Panc1 (cell line): ENCODE results near the gene DUSP18. TPM values are rescaled to one million over a fixed set of nuclear protein-coding genes. Genes with fewer than 3 reads are reported as not detected.

ENCODE experiments used
- ATAC-seq: fragments of 200-7000 bp; cut with Tn5 transposase; 2 replicates; pipeline ENCODE4 v1.9.1; 2020; ENCODE audit warnings: mild to moderate bottlenecking, moderate library complexity
- BruUV-seq: library from RNA; stranded (reverse); fragments of 400-500 nt; replicated peaks from 2 replicates; lab custom pipeline; 2021; lab: Mats Ljungman, UMichigan
- CTCF ChIA-PET: fragments of 300-600 bp; sonication (Branson Sonifier 250); formaldehyde crosslinking; loops from one replicate; lab custom pipeline; 2022; ENCODE audit warnings: antibody characterized with exemption; lab: Charles Lee
- POLR2A ChIA-PET: fragments of 300-600 bp; sonication (Branson Sonifier 250); formaldehyde crosslinking; loops from one replicate; lab custom pipeline; 2022; ENCODE audit warnings: antibody characterized with exemption; lab: Charles Lee
- DNase-seq: peaks from one replicate; pipeline ENCODE4 v3.0.0-alpha.2; 2010; ENCODE audit warnings: low read depth, low spot score
- H3K27ac ChIP-seq: 2 replicates; pipeline ENCODE4 v1.5.1; 2011; ENCODE audit warnings: mild to moderate bottlenecking, low read length, inconsistent platforms
- H3K27me3 ChIP-seq: fragments of 200-500 bp; sonication (Bioruptor generic); 2 replicates; pipeline ENCODE4 v1.6.0; 2014; ENCODE audit warnings: low read length, inconsistent platforms; ENCODE audit not compliant: control insufficient read depth, insufficient read depth
- H3K36me3 ChIP-seq: fragments of 200-500 bp; sonication (Bioruptor generic); 2 replicates; pipeline ENCODE4 v1.5.1; 2014; ENCODE audit warnings: inconsistent platforms, mild to moderate bottlenecking, low read length, moderate library complexity; ENCODE audit not compliant: control insufficient read depth, insufficient read depth
- H3K4me1 ChIP-seq: 2 replicates; pipeline ENCODE4 v1.5.1; 2011; ENCODE audit warnings: inconsistent platforms, mild to moderate bottlenecking, low read length, moderate library complexity; ENCODE audit not compliant: control insufficient read depth, insufficient read depth
- H3K4me3 ChIP-seq, 2 experiments: 2 replicates each; pipeline ENCODE4 v1.5.1; 2011 to 2012; ENCODE audit warnings: low read depth in 2 of 2, low read length in 2 of 2, mild to moderate bottlenecking in 2 of 2, inconsistent platforms in 1 of 2, moderate library complexity in 1 of 2
- H3K9me3 ChIP-seq: fragments of 200-500 bp; sonication (Bioruptor generic); 2 replicates; pipeline ENCODE4 v1.5.1; 2014; ENCODE audit warnings: low read depth, mild to moderate bottlenecking, inconsistent platforms, low read length, moderate library complexity; ENCODE audit not compliant: control insufficient read depth, insufficient read depth
- POLR2AphosphoS5 ChIP-seq: IDR thresholded peaks from 2 replicates; pipeline ENCODE4 v1.6.1; 2012; ENCODE audit warnings: mild to moderate bottlenecking, low read depth, low read length, moderate library complexity
- SIN3A ChIP-seq: IDR thresholded peaks from 2 replicates; pipeline ENCODE4 v1.6.1; 2012; ENCODE audit warnings: low read depth, mild to moderate bottlenecking, low read length, moderate library complexity, borderline replicate concordance; ENCODE audit not compliant: insufficient read depth
- TCF7L2 ChIP-seq: IDR thresholded peaks from 2 replicates; pipeline ENCODE4 v1.6.1; 2011; ENCODE audit warnings: mild to moderate bottlenecking, low read depth, low read length, inconsistent platforms
- in situ Hi-C: cut with HindIII; loops from 2 replicates; pipeline ENCODE4 v1.10.0; 2016; ENCODE audit warnings: low sequenced_read_pairs, low pct_unique_long_range_greater_than_20kb
- intact Hi-C: fragments of 100-400 bp; cut with micrococcal nuclease; formaldehyde crosslinking; loops from one replicate; pipeline ENCODE4 v1.10.0; 2022; ENCODE audit not compliant: unreplicated experiment
- total RNA-seq: library from RNA; stranded (reverse); gene quantifications from one replicate; pipeline ENCODE4 v1.2.1, GENCODE V29; 2021; ENCODE audit not compliant: unreplicated experiment
- TF ChIP-seq, protein P1 (sequence below), 2 experiments: IDR thresholded peaks; 2 replicates each; pipeline ENCODE4 v1.6.1; 2011 to 2012; ENCODE audit warnings: low read depth in 2 of 2, control low read depth in 1 of 2, low read length in 1 of 2, mild to moderate bottlenecking in 1 of 2, moderate library complexity in 1 of 2; ENCODE audit not compliant: insufficient read depth in 1 of 2
- TF ChIP-seq, protein P2 (sequence below): fragments of 450-650 bp; IDR thresholded peaks from 2 replicates; pipeline ENCODE4 v1.5.1; 2017; ENCODE audit warnings: mild to moderate bottlenecking

Gene DUSP18
- total RNA-seq, 1 experiment from 2014 or later = 15.4 TPM

DNA sequence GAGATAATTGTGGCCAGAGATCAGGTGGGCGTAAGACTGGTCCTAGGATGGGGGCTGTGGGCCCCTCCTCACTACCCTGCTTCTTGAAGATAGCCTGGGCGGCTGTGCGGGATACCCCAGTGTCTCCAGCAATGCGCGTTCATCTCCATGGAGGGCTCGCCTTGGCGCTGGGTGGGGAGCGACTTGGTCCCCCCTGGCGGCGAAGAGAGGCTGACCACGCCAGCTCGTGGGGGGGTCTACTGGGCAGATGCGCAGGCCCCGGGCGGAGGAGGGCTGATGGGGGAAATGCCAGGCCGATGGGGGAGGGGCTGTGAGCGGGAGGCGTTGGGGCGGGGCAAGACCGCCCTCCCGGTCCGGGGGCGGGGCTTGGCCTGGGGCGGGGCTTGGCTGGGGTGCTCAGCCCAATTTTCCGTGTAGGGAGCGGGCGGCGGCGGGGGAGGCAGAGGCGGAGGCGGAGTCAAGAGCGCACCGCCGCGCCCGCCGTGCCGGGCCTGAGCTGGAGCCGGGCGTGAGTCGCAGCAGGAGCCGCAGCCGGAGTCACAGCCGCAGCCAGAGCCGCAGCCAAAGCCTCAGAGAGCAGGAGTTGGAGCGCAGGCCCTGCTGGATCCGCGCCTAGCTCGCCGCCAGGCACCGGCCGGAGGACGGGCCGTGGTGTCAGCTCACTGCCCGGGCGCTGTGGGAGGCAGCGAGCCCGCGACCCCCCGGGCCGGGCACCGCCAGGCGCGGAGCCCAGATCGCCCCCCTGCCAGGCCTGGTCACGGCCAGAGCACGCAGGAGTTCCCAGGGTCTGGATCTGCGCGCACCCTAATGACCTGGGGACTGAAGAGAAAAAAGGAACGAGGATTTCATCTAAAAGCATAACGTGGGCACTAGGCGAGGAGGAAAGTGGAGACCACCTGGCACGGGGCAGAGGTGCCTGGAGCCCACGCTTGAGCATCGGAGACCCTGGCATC, 32.1 kb downstream of the DUSP18 start, which contains the start of gene SLC35E4:
TSS of gene SLC35E4 (plus strand) at position 509 of the 953 bp plus-strand sequence. CDS start 670 bp downstream, outside the sequence.
- ATAC-seq (peak; percentile 89), DNase-seq (no peak)
- no peaks in the 10 kb centered on the region for H3K27me3 ChIP-seq
- TF ChIP-seq POLR2AphosphoS5 = no peak
- TF ChIP-seq, protein P1, sequence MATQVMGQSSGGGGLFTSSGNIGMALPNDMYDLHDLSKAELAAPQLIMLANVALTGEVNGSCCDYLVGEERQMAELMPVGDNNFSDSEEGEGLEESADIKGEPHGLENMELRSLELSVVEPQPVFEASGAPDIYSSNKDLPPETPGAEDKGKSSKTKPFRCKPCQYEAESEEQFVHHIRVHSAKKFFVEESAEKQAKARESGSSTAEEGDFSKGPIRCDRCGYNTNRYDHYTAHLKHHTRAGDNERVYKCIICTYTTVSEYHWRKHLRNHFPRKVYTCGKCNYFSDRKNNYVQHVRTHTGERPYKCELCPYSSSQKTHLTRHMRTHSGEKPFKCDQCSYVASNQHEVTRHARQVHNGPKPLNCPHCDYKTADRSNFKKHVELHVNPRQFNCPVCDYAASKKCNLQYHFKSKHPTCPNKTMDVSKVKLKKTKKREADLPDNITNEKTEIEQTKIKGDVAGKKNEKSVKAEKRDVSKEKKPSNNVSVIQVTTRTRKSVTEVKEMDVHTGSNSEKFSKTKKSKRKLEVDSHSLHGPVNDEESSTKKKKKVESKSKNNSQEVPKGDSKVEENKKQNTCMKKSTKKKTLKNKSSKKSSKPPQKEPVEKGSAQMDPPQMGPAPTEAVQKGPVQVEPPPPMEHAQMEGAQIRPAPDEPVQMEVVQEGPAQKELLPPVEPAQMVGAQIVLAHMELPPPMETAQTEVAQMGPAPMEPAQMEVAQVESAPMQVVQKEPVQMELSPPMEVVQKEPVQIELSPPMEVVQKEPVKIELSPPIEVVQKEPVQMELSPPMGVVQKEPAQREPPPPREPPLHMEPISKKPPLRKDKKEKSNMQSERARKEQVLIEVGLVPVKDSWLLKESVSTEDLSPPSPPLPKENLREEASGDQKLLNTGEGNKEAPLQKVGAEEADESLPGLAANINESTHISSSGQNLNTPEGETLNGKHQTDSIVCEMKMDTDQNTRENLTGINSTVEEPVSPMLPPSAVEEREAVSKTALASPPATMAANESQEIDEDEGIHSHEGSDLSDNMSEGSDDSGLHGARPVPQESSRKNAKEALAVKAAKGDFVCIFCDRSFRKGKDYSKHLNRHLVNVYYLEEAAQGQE (IDR thresholded peaks at IDR 0.05; ENCODE audit: insufficient read depth in 1 of 2, low read depth in 2 of 2, low read length in 1 of 2) = no peak
- no peak for TF ChIP-seq SIN3A
- TF ChIP-seq TCF7L2 = no peak
- TF ChIP-seq, protein P2, sequence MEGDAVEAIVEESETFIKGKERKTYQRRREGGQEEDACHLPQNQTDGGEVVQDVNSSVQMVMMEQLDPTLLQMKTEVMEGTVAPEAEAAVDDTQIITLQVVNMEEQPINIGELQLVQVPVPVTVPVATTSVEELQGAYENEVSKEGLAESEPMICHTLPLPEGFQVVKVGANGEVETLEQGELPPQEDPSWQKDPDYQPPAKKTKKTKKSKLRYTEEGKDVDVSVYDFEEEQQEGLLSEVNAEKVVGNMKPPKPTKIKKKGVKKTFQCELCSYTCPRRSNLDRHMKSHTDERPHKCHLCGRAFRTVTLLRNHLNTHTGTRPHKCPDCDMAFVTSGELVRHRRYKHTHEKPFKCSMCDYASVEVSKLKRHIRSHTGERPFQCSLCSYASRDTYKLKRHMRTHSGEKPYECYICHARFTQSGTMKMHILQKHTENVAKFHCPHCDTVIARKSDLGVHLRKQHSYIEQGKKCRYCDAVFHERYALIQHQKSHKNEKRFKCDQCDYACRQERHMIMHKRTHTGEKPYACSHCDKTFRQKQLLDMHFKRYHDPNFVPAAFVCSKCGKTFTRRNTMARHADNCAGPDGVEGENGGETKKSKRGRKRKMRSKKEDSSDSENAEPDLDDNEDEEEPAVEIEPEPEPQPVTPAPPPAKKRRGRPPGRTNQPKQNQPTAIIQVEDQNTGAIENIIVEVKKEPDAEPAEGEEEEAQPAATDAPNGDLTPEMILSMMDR = no peak
- ChIA-PET POLR2A (interaction anchor here (0.6 kb wide), 1 partner anchor 59 kb away, joined by 7 read pairs; the partner anchor contains the start of gene OSBP2), CTCF (interaction anchor here (0.5 to 3.7 kb wide), 6 partner anchors 30 to 286 kb away, joined by 3 to 25 read pairs (median 3); partner anchors contain the start of gene DUSP18)
- H3K9me3 ChIP-seq = no peaks in the 10 kb centered on the region
- peak within 1 kb of the TSS; percentile 60 to 73 for H3K4me3 ChIP-seq
- no peaks in the 10 kb centered on the region; the same call in 1 of the 2 replicates for H3K36me3 ChIP-seq
- intact Hi-C loops (no loop called here), in situ Hi-C loops (no loop called here)
- peak within 1 kb of the TSS; percentile 75 for H3K27ac ChIP-seq
- BruUV-seq = no TSS peak
- H3K4me1 ChIP-seq = peaks cover 10% of the 10 kb centered on the region; the same call in 1 of the 2 replicates

DNA sequence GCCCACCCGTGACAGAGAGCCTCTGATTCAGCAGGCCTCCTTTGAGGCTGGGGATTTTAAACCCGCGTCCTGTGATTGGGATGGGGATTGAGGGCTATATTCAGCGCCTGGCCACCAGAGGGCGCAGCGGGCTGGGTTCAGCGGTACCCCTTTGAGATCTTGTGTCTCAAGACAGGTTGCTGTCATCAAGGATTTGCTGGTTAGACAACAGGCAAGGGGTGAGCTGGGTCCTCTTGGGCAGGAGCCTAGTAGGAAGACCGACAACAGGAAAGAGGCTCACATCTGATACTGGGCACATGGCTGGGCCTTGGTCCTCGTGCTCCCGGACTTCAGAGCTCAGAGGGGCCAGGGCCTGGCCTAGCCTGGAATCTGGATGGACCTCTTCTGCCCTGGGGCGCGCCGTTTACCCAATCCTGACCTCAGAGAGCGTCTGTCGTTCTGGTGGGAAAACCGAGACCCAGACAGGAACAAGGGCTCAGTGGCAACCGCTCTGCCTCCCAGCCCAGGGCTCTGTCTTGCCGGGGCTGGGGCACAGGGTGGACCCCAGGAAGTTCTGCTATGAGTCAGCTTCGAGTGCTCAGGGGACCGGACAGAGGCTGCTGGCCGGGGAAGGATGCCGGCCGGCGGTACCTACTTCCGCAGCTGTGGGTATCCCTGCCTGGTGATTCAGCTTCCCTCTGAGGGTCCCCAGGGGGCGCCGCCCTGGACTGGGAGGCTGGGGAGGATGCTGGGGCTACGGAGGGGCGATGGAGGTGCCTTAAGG, 33.0 kb downstream of the DUSP18 start:
- ChIA-PET POLR2A (interaction anchor here (0.6 kb wide), 1 partner anchor 60 kb away, joined by 7 read pairs; the partner anchor contains the start of gene OSBP2), CTCF (interaction anchor here (0.5 to 3.7 kb wide), 9 partner anchors 8 to 287 kb away, joined by 3 to 25 read pairs (median 3); partner anchors contain the start of genes DUSP18 and TCN2)
- TF ChIP-seq, protein P1 (IDR thresholded peaks at IDR 0.05; ENCODE audit: insufficient read depth in 1 of 2, low read depth in 2 of 2, low read length in 1 of 2) = 0 out of 4 replicates have a peak, but pooled peaks of 1 of the 2 experiments have one; percentile 33
- TF ChIP-seq, protein P2 = peak; percentile 91
- TF ChIP-seq POLR2AphosphoS5 (no peak), TCF7L2 (peak; percentile 80), SIN3A (no peak)
- H3K4me1 ChIP-seq = peaks cover 10% of the 10 kb centered on the region; the same call in 1 of the 2 replicates
- BruUV-seq = no TSS peak
- no peaks in the 10 kb centered on the region; the same call in 1 of the 2 replicates for H3K36me3 ChIP-seq
- DNase-seq (peak; percentile 73), ATAC-seq (peak; percentile 74)
- in situ Hi-C loops (no loop called here), intact Hi-C loops (loop anchor here (1.0 kb wide), 1 partner anchor 121 kb away; no protein-coding TSS in a partner anchor)
- H3K27ac ChIP-seq = 0 out of 2 replicates have a peak overlapping the region, but pooled peaks have one; percentile 39
- H3K9me3 ChIP-seq = no peaks in the 10 kb centered on the region
- H3K4me3 ChIP-seq = peak overlapping the region; percentile 57 to 60
- H3K27me3 ChIP-seq = no peaks in the 10 kb centered on the region
